Muscle of back (tissue), 11 donors: ENCODE measurements around the gene DCPS. TPM values are rescaled to one million over a fixed set of nuclear protein-coding genes. Genes with fewer than 3 reads are reported as not detected.
"Not testable (repeated sequence)": the region's sequence is repeated elsewhere in the genome, so short reads cannot be mapped to it uniquely, and the experiment has no call there.

Source experiments
- DNase-seq, 3 donors: peaks; one replicate each; pipeline versions ENCODE4 v3.0.0 to v3.0.0-alpha.2; 2013
- polyA plus RNA-seq, 10 donors: library from polyadenylated mRNA; unstranded; fragments of 120-200 nt; gene quantifications; one replicate each; pipeline ENCODE4 v1.2.1, GENCODE V29; 2013; ENCODE audit not compliant: insufficient read length in 10 of 10

The DCPS gene
- polyA plus RNA-seq, 10 donors = 14.6 to 21.0 (median 19.9) TPM

DNA sequence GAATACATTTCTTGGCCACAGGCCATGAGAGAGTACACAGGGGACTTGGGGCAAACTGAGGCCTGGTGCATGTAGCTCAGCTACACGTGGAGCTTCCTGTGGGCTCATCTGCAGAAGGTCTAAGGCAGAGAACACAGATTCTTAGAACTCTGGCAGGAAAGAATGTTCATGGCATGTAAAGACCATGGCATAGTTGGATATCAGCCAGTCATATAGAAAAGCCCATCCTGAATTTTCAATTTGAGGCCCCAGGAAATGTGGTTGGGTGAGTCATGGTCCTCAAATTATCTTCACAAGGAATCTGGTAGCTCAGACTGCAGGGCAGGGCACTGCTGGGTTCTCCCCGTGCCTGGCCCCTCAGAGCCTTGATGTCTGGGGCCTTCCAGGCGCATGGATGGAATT is 37.9 kb downstream of the DCPS start:
- peak in 1 of 3 donors; percentile 86 for DNase-seq

DNA sequence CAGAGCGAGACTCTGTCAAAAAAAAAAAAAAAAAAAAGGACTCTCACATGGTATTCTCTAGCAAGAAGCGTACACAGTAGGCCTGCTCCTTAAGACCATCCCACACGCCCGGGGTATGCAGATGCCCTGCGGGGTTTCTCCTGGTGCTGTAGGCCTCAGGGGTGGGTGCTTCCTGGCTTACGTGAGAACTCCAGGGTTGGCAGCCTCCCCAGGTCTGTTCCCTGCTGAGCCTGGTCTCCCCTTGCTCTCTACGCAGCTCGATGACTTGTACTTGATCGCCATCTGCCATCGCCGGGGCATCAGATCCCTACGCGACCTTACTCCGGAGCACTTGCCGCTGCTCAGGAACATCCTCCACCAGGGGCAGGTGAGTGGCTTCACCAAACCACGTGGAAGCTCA is 39.2 kb downstream of the DCPS start:
- no peak for DNase-seq

DNA sequence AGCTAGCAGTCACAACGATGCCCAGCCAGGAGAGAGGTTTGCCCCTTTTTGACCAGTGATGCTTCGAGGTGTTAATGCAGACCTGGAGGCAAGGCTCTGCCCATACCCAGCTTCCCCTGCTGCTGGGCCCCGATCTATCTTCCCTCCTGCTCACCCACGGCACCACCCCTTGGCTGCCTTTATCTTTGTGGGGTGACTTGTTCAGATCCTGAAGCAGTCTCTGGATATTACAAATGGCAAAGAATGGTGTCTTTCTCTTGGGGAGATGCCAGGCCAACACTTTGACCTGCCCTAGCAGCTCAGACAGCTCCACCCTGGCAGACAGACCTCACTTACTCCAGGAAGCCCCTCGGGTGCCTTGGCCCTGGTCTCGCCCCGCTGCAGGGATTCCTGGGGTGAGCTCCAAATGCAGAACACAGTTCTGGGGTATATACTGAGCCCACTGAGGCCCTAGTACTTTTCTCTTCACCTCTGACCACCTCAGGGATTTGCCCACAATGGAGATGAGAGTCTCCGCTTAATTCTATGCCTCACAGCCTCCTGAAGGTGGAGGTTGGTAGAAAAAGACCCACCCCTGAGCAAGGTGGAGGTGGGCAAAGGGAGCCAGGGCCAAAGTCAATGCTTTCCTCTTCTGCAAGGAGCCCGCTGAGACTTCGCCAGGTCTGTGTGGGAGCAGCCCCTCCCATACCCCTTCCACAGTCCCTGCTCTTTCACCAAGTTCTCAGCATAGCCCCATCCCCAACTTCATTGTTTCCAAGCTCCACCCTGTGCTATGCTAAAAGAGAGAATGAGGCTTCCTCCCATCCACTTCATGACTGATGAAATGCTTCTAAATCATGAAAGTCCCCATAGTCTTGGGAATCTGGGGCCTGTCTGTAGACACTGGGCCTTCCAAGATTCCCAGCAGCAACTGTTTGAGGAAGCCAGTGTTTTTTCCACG is 40.6 kb downstream of the DCPS start:
- no peak for DNase-seq

DNA sequence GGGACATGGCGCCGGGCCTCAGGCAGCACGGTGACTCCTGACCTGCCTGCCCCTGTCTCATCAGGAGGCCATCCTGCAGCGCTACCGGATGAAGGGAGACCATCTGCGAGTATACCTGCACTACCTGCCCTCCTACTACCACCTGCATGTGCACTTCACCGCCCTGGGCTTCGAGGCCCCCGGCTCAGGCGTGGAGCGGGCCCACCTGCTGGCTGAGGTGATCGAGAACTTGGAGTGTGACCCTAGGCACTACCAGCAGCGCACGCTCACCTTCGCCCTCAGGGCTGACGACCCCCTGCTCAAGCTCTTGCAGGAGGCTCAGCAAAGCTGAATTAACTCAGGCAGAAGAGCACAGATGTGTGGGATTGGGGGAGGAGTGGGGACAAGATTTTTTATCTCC is 41.4 kb downstream of the DCPS start:
- DNase-seq = no peak

DNA sequence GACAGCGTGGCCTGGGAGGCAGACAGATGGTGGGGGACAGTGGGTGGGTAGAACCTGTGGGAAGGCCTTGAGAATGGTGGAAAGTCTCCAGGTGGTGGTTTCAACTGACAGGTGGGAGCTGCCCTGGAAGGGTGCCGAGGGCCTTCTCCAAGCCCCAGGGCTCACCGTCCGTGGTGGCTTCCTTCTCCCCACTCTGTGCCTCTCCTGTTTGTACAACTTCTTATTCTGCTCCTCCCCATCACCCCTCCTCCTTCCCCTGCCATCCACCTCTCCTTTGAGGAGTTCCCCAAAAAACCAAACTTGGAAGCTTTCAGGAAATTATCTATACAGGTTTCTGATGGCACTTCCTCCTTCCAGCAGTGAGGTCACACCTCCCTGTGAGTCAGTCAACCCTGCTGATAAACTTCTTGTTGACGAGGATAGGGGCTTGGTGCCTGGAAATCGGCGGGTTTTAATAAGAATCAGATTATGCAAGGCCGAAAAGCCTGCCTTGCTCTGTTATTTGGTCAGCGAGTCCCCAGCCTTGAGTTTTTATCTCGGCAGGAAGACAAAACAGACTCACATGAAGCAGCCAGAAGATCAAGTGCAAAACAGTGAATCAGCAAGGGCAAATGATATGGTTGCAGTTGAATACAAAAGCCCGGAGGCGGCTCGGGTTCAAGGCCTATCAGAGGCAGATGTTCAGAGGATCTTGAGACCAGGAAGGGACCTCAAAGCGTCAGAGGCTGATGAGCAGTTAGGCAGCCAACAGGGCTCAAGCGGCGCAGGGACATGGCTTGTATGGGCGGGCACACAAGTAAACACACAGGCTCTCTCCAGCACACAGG is 42.1 kb downstream of the DCPS start:
- peak in 1 of 3 donors; percentile 64 for DNase-seq

DNA sequence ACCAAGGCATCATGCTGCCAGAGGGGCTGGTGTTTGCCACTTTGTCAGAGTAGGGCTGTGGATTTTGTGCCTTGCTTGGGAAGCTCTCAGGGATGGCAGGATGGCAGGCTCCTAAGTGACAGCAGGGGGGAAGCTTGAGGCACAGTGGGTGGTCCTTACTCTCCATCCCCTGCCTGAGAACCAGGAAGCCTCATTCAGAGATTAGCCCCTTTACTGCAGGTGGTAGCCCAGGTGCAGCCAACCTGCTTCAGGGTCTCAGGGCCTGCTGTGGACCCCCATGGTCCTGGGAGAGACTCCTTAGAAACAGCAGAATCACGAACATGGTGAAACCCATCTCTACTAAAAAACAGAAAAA is 42.7 kb downstream of the DCPS start:
- DNase-seq = no peak

DNA sequence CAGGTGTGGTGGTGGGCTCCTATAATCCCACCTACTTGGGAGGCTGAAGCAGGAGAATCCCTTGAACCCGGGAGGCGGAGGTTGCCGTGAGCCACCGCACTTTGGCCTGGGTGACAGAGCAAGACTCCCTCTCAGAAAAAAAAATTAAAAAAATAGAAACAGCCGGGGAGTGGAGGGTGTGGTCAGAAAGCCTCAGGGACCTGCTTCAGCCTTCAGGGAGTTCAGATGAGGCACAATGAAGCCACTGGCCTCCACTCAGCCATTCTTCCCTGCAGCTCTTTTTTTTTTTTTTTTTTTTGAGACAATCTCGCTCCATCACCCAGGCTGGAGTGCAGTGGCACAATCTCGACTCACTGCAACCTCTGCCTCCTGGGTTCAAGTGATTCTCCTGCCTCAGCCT is 43.1 kb downstream of the DCPS start:
- DNase-seq = not testable (repeated sequence)

DNA sequence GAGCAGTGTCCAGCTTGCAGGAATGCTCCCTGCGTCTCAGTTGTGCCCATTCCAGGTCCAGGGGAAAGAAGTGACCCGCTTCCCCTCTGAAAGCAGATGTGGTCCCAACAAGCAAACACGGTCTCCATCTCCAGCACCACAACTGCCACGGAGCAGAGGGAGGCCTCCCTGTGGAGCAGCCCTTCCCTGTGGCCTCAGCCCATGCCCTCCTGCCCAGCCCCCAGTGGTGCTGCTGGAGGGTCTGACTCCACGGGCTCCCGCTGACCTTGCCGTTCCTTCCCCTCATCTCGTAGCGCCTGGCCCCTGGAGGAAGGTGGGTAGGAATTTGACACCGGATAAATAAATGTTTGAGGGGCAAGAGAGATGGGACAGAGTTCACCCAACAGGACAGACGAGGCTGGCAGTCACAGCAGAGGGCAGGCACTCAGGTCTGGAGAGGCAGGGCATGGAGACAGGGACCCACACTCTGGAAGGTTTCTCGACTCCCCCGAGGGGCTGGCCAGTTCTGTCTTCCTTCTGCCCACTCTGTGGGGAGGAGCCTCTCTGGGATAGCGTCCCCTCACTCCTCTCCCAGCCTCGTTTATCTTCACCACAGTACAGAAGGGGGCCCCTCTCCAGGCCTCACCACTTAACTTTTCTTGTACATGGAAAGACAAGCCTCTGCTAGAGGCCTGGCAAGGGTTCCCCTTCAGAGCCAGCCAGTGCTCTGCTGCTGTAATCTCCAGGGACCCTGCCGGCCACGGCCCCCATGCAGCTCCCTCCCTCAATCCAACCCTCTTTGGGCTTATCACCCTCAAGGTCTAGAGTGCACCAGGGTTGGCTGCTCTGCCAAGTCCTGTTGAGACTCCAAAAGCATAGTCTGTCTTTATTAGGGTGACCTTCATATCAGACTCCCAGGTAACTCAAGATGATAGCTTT is 44.1 kb downstream of the DCPS start:
- no peak for DNase-seq

DNA sequence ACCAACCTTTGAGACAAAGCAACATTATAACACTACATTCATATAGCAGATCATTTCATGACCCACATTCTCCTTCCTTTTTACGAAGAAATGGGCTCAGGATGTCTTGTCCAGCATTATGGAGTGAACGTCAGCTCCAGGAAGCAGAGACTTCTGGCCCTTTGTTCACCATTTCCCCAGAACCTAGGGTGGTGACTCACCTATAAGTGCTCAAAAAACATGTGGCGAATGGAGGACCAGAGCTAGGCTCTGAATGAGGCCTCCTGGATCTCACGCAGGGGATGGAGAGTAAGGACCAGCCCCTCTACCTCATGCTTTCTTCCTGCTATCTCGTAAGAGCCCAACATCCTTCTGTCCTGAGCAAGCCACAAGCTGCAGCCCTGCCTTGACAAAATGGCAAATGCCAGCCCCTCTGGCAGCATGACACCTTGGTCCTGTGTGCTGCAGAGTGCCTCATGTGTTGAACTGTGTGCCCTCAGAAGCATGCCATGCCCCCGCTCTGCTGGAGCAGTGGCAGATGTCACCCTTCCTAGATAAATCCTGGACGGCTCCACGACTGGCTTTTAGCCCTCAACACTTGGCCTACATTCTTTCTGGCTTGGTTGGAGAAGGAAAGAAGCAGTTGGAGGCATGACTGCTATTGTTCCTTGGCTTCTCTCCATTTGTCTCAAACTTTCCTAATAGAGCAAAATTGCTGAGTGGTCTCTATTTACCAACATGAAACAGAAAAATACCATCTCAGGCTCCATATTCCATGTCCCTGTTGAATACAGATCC is 45.1 kb downstream of the DCPS start:
- peak in 2 of 3 donors; percentile 70 to 83 for DNase-seq

DNA sequence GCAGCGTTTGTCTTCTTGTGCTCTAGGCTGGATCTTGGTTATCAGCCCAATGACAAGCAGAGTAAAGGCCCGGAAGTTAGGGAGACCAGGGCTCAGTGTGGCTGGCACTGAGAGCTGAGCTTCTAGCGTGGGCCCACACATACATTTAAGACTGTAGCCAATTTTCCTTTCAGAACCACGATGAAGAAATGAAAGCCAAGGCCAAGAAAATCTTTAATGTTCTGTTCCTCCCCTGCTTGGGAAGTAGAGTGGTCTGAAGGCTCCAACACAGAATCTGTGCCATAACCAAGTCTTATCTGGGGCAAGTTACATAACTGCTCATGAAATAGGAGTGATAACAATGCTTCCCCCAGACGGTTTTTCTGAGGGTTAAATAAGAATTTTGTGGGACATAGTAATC is 47.0 kb downstream of the DCPS start:
- DNase-seq = no peak

DNA sequence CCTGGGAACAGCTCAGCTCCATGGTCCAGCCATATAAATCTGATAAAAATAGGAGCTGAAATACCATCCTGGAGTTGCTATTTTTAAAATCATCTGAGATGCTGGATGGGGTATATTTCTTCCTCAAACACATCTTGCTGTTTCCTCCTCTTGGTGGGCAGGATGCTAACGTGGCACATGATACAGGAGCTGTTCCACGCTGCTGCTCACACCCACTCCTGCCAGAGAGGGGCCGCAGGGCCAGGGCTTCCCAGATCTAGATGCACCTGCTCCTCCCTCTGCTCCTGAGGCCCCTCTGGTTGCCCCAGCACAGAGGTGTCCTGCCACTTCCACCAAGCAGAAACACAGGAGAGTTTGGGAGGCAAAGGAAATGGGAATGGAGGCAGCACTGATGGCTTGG is 48.3 kb downstream of the DCPS start:
- DNase-seq = no peak

DNA sequence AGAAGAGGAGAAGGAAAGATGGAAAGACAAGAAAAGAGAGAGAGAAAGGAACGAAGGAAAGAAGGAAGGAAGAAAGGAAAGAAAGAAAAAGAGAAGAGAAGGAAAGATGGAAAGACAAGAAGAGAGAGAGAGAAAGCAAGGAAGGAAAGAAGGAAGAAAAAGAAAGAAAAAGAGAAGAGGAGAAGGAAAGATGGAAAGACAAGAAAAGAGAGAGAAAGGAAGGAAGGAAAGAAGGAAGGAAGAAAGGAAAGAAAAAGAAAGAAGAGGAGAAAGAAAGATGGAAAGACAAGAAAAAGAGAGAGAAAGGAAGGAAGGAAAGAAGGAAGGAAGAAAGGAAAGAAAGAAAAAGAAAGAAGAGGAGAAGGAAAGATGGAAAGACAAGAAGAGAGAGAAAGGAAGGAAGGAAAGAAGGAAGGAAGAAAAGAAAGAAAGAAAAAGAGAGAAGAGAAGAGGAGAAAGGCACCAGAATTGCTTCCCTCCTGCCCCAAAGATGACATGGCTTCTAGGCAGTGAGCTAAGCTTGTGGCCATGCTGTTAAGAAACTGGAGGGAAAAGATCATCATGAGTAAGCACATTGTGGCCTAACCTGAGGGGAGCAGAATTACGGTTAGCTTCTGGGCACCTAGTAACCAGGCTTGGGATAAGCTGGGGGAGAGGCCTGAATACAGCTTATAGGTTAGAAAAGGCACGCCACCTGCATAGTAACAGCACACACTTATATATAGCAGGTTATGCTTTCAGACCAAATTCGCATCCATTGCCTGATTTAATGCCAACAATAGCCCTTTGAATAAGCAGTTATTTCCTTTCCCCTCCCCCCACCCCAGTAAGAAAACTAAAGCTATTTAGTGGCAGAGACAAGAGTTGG is 49.3 kb downstream of the DCPS start:
- DNase-seq = no peak

DNA sequence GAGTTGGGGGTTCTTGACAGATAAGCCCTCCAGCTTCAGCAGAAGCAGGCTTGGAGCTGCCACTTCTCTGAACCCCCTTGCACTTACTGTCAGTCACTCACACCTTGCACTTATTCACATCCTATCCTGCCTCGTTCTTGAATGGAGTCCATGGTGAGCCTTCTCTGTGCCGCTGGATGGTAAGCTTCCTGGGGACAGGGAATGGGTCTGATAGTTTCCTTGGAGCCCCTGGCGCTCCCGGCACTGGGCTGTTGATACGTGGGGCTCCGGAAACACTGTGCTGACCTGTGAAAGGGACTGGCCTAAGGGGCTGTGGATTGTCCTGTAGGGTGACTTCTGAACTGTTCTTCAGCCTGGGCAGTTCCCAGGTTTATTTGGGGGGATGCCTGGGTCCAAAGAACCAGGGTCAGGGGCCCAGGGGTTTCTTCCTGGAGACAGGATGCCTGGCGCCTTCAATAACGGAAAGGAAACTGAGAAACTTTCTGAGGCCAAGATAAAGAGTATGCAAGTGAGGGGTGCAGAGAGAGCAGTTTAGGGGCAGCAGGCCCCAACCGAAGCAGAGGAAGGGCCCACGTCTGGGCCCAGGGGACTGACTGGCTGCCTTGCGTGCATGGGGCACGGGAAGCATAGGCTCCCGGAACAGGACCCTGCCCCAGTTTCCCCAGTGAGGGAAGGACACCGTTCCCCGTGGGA is 50.9 kb downstream of the DCPS start:
- no peak for DNase-seq

DNA sequence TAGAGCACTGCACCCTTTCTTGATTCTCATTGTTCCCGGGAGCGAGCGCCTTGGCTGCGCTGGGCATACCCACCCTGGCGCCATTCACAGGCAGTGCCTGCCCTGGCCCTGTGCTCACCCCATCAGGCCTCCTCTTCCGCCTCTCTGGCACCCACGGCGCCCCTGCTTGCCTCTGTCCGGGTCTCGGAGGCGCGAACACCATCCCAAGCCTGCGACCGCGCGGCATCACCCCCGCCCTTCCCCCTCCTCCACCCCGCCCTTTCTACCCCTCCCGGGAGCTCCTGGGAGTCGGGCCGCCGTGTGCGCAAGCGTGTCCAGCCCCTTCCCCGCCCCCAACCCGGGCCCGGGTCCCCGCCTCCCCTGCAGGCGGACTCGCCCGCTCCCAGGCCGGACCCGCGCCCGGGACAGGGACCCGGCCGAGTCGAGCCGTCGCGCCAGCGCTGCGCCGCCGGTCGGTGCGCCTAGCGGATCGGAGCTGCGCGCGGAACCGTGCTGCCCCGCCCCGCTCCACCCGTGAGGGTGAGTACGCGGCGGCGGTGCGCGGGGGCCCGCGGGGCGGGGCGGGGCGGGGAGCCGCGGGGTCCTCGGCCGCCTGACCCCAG is 51.6 kb downstream of the DCPS start, which contains the start of gene ST3GAL4:
Gene ST3GAL4 (plus strand): TSS at position 363 of the 602 bp plus-strand sequence. CDS start 50,470 bp downstream, outside the sequence.
- DNase-seq = peak; percentile 83 to 92 (median 84)

DNA sequence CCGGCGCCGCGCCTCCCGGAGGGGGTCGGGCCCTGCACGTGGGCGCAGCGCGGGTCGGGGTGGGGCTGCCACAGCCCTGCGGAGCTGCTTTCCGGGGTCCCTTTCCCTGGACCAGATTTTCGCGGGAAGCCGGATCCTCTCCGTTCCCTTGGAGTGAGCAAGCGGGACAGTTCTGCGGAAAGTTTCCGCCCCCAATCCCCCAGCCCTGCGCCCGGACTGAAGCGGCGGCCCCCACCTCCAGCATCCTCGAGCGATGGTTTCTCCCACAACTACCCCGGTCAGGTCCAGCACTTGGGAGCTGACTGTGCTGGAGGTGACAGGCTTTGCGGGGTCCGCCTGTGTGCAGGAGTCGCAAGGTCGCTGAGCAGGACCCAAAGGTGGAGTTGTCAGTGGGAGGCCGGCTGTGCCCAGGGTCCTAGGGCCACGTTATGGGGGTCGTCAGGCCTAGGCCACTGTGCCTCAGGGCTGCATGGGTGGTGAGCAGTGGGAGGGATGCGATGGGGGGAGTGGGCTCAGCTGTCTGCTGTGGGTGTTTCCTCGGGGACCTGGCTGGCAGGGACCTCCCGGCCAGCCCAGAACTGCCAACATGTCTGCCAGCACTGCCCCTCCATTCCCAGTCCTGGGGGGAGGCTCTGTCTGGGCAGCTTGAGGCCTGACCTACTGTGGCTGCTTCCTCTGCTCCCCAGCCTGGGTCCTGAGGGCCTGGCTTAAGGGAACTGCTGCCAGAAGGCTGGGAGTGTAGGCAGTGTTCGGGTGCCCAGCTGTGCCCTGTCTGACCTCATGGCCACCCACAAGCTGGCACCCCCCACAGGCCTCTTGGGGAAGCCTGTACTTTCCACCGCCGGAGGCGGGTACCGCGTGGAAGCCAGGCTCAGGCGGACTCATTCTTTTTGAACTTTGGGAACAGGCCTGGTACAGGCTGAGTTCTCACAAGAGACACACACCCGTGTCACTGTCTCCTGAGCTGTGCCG is 52.4 kb downstream of the DCPS start:
- peak in 1 of 3 donors; percentile 75 for DNase-seq

DNA sequence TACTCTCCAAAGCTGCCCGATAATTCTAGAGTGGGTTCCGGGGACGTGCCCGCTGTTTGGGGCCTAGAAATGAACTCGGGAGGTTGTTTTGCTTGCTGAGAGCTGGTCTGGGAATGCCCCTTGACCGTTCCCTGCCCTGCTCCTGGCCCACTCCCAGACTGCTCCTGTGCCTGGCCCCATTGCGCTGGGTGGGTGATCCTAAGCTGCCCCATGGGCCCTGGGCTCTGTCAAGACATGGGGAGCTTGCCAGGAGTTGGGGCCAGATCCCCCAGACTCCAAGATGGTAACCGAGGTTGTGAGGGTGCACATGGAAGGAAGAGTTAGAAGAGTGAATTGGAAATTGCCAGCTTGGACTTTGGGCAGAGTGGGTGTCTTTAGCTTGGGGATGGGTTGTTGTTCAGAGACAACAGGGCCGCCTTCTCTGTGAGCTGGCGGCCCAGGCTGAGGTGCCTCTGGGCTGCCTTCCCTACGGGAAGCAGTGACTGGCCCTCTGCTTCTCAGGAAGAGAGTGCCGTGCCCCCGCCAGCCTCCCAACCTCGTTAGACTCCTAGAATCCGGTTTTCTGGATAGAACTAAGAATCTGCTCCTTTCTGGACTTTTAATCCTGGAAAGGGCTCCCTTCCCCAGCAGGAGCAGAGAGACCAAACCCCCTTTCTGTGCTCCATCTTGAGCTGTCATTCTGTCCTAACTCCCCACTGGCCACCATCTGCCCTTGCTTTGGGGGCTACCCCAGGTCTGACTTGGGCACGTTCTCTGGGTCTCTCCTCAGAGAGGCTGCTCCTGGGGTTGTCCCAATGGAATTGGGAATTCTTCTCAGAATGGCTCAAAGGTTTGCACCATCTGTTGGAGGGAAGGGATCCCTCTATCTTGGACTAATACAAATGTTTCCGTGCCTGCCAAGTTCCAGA is 53.4 kb downstream of the DCPS start:
- DNase-seq = no peak
